Erythroblast (primary cell): ENCODE measurements around the gene SPOCK1.

Source experiments
- GATA1 ChIP-seq: IDR thresholded peaks from 2 replicates; pipeline ENCODE4 v1.6.1; 2011; ENCODE audit warnings: low read depth, mild to moderate bottlenecking, control low read depth, low read length, moderate library complexity
- POLR2A ChIP-seq: IDR thresholded peaks from 2 replicates; pipeline ENCODE4 v1.6.1; 2011; ENCODE audit warnings: mild to moderate bottlenecking, low read length

GRCh38 chr5:137022725-137023124 lies 476.4 kb downstream of the SPOCK1 start:
- TF ChIP-seq POLR2A (no peak), GATA1 (no peak)
